Measurements from ENCODE around the gene ADAMTSL4. TPM values are rescaled to one million over a fixed set of nuclear protein-coding genes. Genes with fewer than 3 reads are reported as not detected.

The ADAMTSL4 gene
- total RNA-seq, 1 experiment from 2014 or later = 0.87 TPM

- no peaks in the 10 kb centered on the region for H3K9me3 ChIP-seq (ENCODE audit: low read length)
- H2AFZ ChIP-seq (ENCODE audit: low read length) = no peak overlapping the region
- H3K79me2 ChIP-seq (ENCODE audit: low read length) = no peaks in the 10 kb centered on the region
- no peak overlapping the region for H3K4me3 ChIP-seq (ENCODE audit: low read length)
- H3K27ac ChIP-seq (ENCODE audit: low read length) = no peak overlapping the region
- DNase-seq (no peak), ATAC-seq (no peak)
- ChIA-PET CTCF (no interaction called here), POLR2A (ENCODE audit: unreplicated experiment) (no interaction called here)
- BruUV-seq (replicated peaks) = no TSS peak
- H3K4me2 ChIP-seq (ENCODE audit: low read length) = no peak overlapping the region
- no peaks in the 10 kb centered on the region for H3K27me3 ChIP-seq (ENCODE audit: low read length)
- peaks cover 18% of the 10 kb centered on the region for H3K4me1 ChIP-seq (ENCODE audit: insufficient read depth, low read length)
- intact Hi-C loops (cut with micrococcal nuclease) = no loop called here
- H3F3A ChIP-seq (ENCODE audit: low read length, unreplicated experiment) = no peaks in the 10 kb centered on the region
- H4K20me1 ChIP-seq (ENCODE audit: low read length) = no peaks in the 10 kb centered on the region
- no peak overlapping the region for H3K9ac ChIP-seq (ENCODE audit: low read length)
- H3K36me3 ChIP-seq (ENCODE audit: low read depth, low read length) = no peaks in the 10 kb centered on the region
- no peak for TF ChIP-seq EZH2phosphoT487 (IDR thresholded peaks at IDR 0.05; ENCODE audit: borderline replicate concordance, low read length)
- no peaks in the 10 kb centered on the region for H3K9me2 ChIP-seq (replicated peaks; ENCODE audit: low read length)
Observed at GRCh38 chr1:150511551-150511950, 37.7 kb upstream of the ADAMTSL4 start.

- Histone ChIP-seq H3K27ac (ENCODE audit: low read length) (no peak overlapping the region), H3K9me2 (replicated peaks; ENCODE audit: low read length) (no peaks in the 10 kb centered on the region), H3K27me3 (ENCODE audit: low read length) (no peaks in the 10 kb centered on the region), H3K4me2 (ENCODE audit: low read length) (no peak overlapping the region), H3K4me1 (ENCODE audit: insufficient read depth, low read length) (peaks cover 20% of the 10 kb centered on the region), H3K9ac (ENCODE audit: low read length) (no peak overlapping the region), H3K36me3 (ENCODE audit: low read depth, low read length) (no peaks in the 10 kb centered on the region), H4K20me1 (ENCODE audit: low read length) (no peaks in the 10 kb centered on the region), H3K4me3 (ENCODE audit: low read length) (no peak overlapping the region), H3K79me2 (ENCODE audit: low read length) (no peaks in the 10 kb centered on the region), H2AFZ (ENCODE audit: low read length) (no peak overlapping the region), H3F3A (ENCODE audit: low read length, unreplicated experiment) (no peaks in the 10 kb centered on the region), H3K9me3 (ENCODE audit: low read length) (no peaks in the 10 kb centered on the region)
- intact Hi-C loops (cut with micrococcal nuclease) = no loop called here
- ChIA-PET POLR2A (ENCODE audit: unreplicated experiment) (no interaction called here), CTCF (no interaction called here)
- DNase-seq (no peak), ATAC-seq (no peak)
- no peak for TF ChIP-seq EZH2phosphoT487 (IDR thresholded peaks at IDR 0.05; ENCODE audit: borderline replicate concordance, low read length)
- TF ChIP-seq EZH2 (IDR thresholded peaks at IDR 0.05; ENCODE audit: low read length, unreplicated experiment) = no peak
- no peak for TF ChIP-seq CTCF (conservative IDR thresholded peaks at IDR 0.05; ENCODE audit: low read depth, low read length)
- no TSS peak for BruUV-seq (replicated peaks)
Observed at GRCh38 chr1:150511985-150512660, 37.1 kb upstream of the ADAMTSL4 start.

- H3K27ac ChIP-seq (ENCODE audit: low read length) = no peak overlapping the region
- ATAC-seq = no peak
- H3K9ac ChIP-seq (ENCODE audit: low read length) = no peak overlapping the region
- ChIA-PET POLR2A (ENCODE audit: unreplicated experiment) (no interaction called here), CTCF (interaction anchor here (1.3 kb wide), 1 partner anchor 19 kb away, joined by 4 read pairs; no protein-coding TSS in a partner anchor)
- no peak overlapping the region for H3K4me2 ChIP-seq (ENCODE audit: low read length)
- no peak overlapping the region for H2AFZ ChIP-seq (ENCODE audit: low read length)
- H3F3A ChIP-seq (ENCODE audit: low read length, unreplicated experiment) = no peaks in the 10 kb centered on the region
- DNase-seq = no peak
- H3K79me2 ChIP-seq (ENCODE audit: low read length) = no peaks in the 10 kb centered on the region
- intact Hi-C loops (cut with micrococcal nuclease) = no loop called here
- no peaks in the 10 kb centered on the region for H3K9me3 ChIP-seq (ENCODE audit: low read length)
- no peaks in the 10 kb centered on the region for H3K27me3 ChIP-seq (ENCODE audit: low read length)
- H3K4me1 ChIP-seq (ENCODE audit: insufficient read depth, low read length) = peaks cover 16% of the 10 kb centered on the region
- H3K36me3 ChIP-seq (ENCODE audit: low read depth, low read length) = no peaks in the 10 kb centered on the region
- H4K20me1 ChIP-seq (ENCODE audit: low read length) = no peaks in the 10 kb centered on the region
- no peaks in the 10 kb centered on the region for H3K9me2 ChIP-seq (replicated peaks; ENCODE audit: low read length)
- BruUV-seq (replicated peaks) = no TSS peak
- no peak overlapping the region for H3K4me3 ChIP-seq (ENCODE audit: low read length)
- no peak for TF ChIP-seq EZH2phosphoT487 (IDR thresholded peaks at IDR 0.05; ENCODE audit: borderline replicate concordance, low read length)
- no peak for TF ChIP-seq CTCF (conservative IDR thresholded peaks at IDR 0.05; ENCODE audit: low read depth, low read length)
- TF ChIP-seq EZH2 (IDR thresholded peaks at IDR 0.05; ENCODE audit: low read length, unreplicated experiment) = no peak
Observed at GRCh38 chr1:150512846-150513245, 36.4 kb upstream of the ADAMTSL4 start.

Data from PC-3 (cell line).